Sigmoid colon (tissue), 7 donors: ENCODE data around the gene HSD17B2. TPM values are rescaled to one million over a fixed set of nuclear protein-coding genes. Genes with fewer than 3 reads are reported as not detected.
"Not testable (repeated sequence)": the region's sequence is repeated elsewhere in the genome, so short reads cannot be mapped to it uniquely, and the experiment has no call there.

ENCODE experiments used
- DNase-seq: peaks from one replicate; pipeline ENCODE4 v3.0.0-alpha.2; 2019
- H3K27ac ChIP-seq, 4 donors: fragments of 200-600 bp; sonication (generic); one replicate each; pipeline ENCODE4 v1.5.1; 2016 to 2019; ENCODE audit warnings: mild to moderate bottlenecking in 1 of 4
- H3K27me3 ChIP-seq, 3 donors: fragments of 200-600 bp; sonication (generic); one replicate each; pipeline ENCODE4 v1.5.1; 2019; ENCODE audit warnings: mild to moderate bottlenecking in 1 of 3
- H3K36me3 ChIP-seq, 4 donors: fragments of 200-600 bp; sonication (generic); one replicate each; pipeline ENCODE4 v1.5.1; 2016 to 2019
- H3K4me1 ChIP-seq, 4 donors: fragments of 200-600 bp; sonication (generic); one replicate each; pipeline ENCODE4 v1.5.1; 2017 to 2019
- H3K4me3 ChIP-seq, 4 donors: fragments of 200-600 bp; sonication (generic); one replicate each; pipeline ENCODE4 v1.5.1; 2017 to 2019; ENCODE audit warnings: mild to moderate bottlenecking in 2 of 4, moderate library complexity in 1 of 4
- H3K9me3 ChIP-seq, 4 donors: fragments of 200-600 bp in 3 of 4; sonication (generic) in 3 of 4; one replicate each; pipeline versions ENCODE4 v1.5.1 to v1.6.1; 2013 to 2019
- CTCF ChIP-seq, 4 experiments: fragments of 450-650 bp in 3 of 4; fragments of 200-600 bp in 1 of 4; IDR thresholded peaks; one replicate each; pipeline ENCODE4 v1.5.1; 2016 to 2019; ENCODE audit warnings: antibody characterized with exemption in 4 of 4, mild to moderate bottlenecking in 3 of 4, moderate library complexity in 2 of 4
- EP300 ChIP-seq, 4 donors: sonication (generic); formaldehyde crosslinking; IDR thresholded peaks; one replicate each; pipeline ENCODE4 v1.6.1; 2017; ENCODE audit warnings: antibody characterized with exemption in 4 of 4
- POLR2A ChIP-seq, 2 donors: fragments of 450-650 bp; IDR thresholded peaks; one replicate each; pipeline ENCODE4 v1.6.1; 2016; ENCODE audit warnings: antibody characterized with exemption in 2 of 2, mild to moderate bottlenecking in 2 of 2, moderate library complexity in 2 of 2
- POLR2AphosphoS5 ChIP-seq, 4 donors: sonication (generic); formaldehyde crosslinking; IDR thresholded peaks; one replicate each; pipeline ENCODE4 v1.6.1; 2017; ENCODE audit warnings: antibody characterized with exemption in 4 of 4
- WGBS, 2 donors: extraction: QIAGEN DNeasy Blood & Tissue Kit; methylation state at CpG; one replicate each; pipeline ENCODE4 v1.1.7; 2013; 5-methylcytosine and 5-hydroxymethylcytosine counted together
- intact Hi-C: fragments of 100-400 bp; cut with DNase I; formaldehyde crosslinking; loops from one replicate; pipeline ENCODE4 v1.15.1; 2023
- polyA plus RNA-seq, 3 donors: library from polyadenylated mRNA; stranded (reverse); fragments of 200-250 nt; gene quantifications; one replicate each; pipeline ENCODE4 v1.2.3, GENCODE V29; 2013
- total RNA-seq, 4 donors: library from RNA; depleted of rRNA; stranded (reverse); fragments of >200 nt; gene quantifications; one replicate each; pipeline ENCODE4 v1.1.0, GENCODE V29; 2016
- donor health status: healthy with polysubstance abuse.
- donor health status: Bipolar disorder and iron deficiency.
- donor health status: healthy.

HSD17B2 gene
- total and polyA plus RNA-seq, 7 donors: 27.3 to 46.0 (median 32.4) TPM; not detected in 4

GRCh38 chr16:82005027-82005830 lies 29.8 kb upstream of the HSD17B2 start:
- Histone ChIP-seq H3K9me3 (no peaks in the 10 kb centered on the region), H3K4me1 (no peaks in the 10 kb centered on the region), H3K27ac (no peak overlapping the region), H3K4me3 (no peak overlapping the region), H3K36me3 (no peaks in the 10 kb centered on the region), H3K27me3 (no peaks in the 10 kb centered on the region)
- TF ChIP-seq EP300 (IDR thresholded peaks at IDR 0.05): no peak
- no peak for TF ChIP-seq POLR2AphosphoS5 (IDR thresholded peaks at IDR 0.05)
- TF ChIP-seq POLR2A (IDR thresholded peaks at IDR 0.05): no peak
- TF ChIP-seq CTCF (IDR thresholded peaks at IDR 0.05): no peak
- 82 to 87% methylated on average over 6 of the region's 6 CpGs for WGBS, 2 donors
- intact Hi-C loops: no loop called here
- DNase-seq: no peak

GRCh38 chr16:82006036-82006435 lies 29.0 kb upstream of the HSD17B2 start:
- no peaks in the 10 kb centered on the region for H3K4me1 ChIP-seq
- no peak overlapping the region for H3K27ac ChIP-seq
- no peaks in the 10 kb centered on the region for H3K27me3 ChIP-seq
- no peak overlapping the region for H3K4me3 ChIP-seq
- no peaks in the 10 kb centered on the region for H3K36me3 ChIP-seq
- 55 to 90% methylated on average over 5 of the region's 5 CpGs for WGBS, 2 donors
- no peak for DNase-seq
- no peaks in the 10 kb centered on the region for H3K9me3 ChIP-seq
- intact Hi-C loops: no loop called here
- no peak for TF ChIP-seq POLR2AphosphoS5 (IDR thresholded peaks at IDR 0.05)
- TF ChIP-seq CTCF (IDR thresholded peaks at IDR 0.05): no peak
- no peak for TF ChIP-seq EP300 (IDR thresholded peaks at IDR 0.05)
- TF ChIP-seq POLR2A (IDR thresholded peaks at IDR 0.05): no peak

- 94 to 96% methylated on average over 2 of the region's 2 CpGs for WGBS, 2 donors
- no peak for TF ChIP-seq CTCF (IDR thresholded peaks at IDR 0.05)
- TF ChIP-seq EP300 (IDR thresholded peaks at IDR 0.05): no peak
- no peak for TF ChIP-seq POLR2AphosphoS5 (IDR thresholded peaks at IDR 0.05)
- TF ChIP-seq POLR2A (IDR thresholded peaks at IDR 0.05): no peak
- Histone ChIP-seq H3K4me3 (no peak overlapping the region), H3K27ac (no peak overlapping the region), H3K4me1 (no peaks in the 10 kb centered on the region), H3K36me3 (no peaks in the 10 kb centered on the region), H3K9me3 (no peaks in the 10 kb centered on the region), H3K27me3 (no peaks in the 10 kb centered on the region)
- DNase-seq: no peak
- intact Hi-C loops: no loop called here
Observed at GRCh38 chr16:82007189-82007588, 27.9 kb upstream of the HSD17B2 start.

- TF ChIP-seq POLR2A (IDR thresholded peaks at IDR 0.05): no peak
- no peak for TF ChIP-seq CTCF (IDR thresholded peaks at IDR 0.05)
- TF ChIP-seq EP300 (IDR thresholded peaks at IDR 0.05): no peak
- TF ChIP-seq POLR2AphosphoS5 (IDR thresholded peaks at IDR 0.05): no peak
- no peaks in the 10 kb centered on the region for H3K4me1 ChIP-seq
- no peak overlapping the region for H3K4me3 ChIP-seq
- H3K27me3 ChIP-seq: no peaks in the 10 kb centered on the region
- WGBS, 2 donors: 93 to 95% methylated on average over 9 of the region's 9 CpGs
- DNase-seq: no peak
- H3K27ac ChIP-seq: no peak overlapping the region
- intact Hi-C loops: no loop called here
- H3K36me3 ChIP-seq: no peaks in the 10 kb centered on the region
- H3K9me3 ChIP-seq: no peaks in the 10 kb centered on the region
Observed at GRCh38 chr16:82008957-82009592, 26.0 kb upstream of the HSD17B2 start.

- H3K36me3 ChIP-seq, H3K4me3 ChIP-seq, H3K27me3 ChIP-seq, intact Hi-C loops, H3K4me1 ChIP-seq, H3K9me3 ChIP-seq, DNase-seq, H3K27ac ChIP-seq: not testable (repeated sequence)
- 88 to 95% methylated on average over 4 of the region's 4 CpGs for WGBS, 2 donors
Observed at GRCh38 chr16:82009789-82010188, 25.3 kb upstream of the HSD17B2 start.
